Uterus (tissue), 4 donors: Measurements from ENCODE around the gene RTEL1. TPM values are rescaled to one million over a fixed set of nuclear protein-coding genes. Genes with fewer than 3 reads are reported as not detected.

Source experiments
- DNase-seq, 2 donors: peaks; one replicate each; pipeline ENCODE4 v3.0.0-alpha.2; 2019 to 2020
- H3K27ac ChIP-seq, 2 donors: fragments of 200-600 bp; sonication (generic); 1 replicate in 1 of 2; 2 replicates in 1 of 2; pipeline ENCODE4 v1.5.1; 2016 to 2018
- H3K27me3 ChIP-seq, 2 donors: fragments of 200-600 bp; sonication (generic); one replicate each; pipeline ENCODE4 v1.5.1; 2018 to 2019; ENCODE audit warnings: control low read depth in 1 of 2
- H3K36me3 ChIP-seq, 2 donors: fragments of 200-600 bp; sonication (generic); one replicate each; pipeline ENCODE4 v1.5.1; 2019; ENCODE audit warnings: control low read depth in 1 of 2
- H3K4me1 ChIP-seq, 2 donors: fragments of 200-600 bp; sonication (generic); one replicate each; pipeline ENCODE4 v1.5.1; 2018 to 2019; ENCODE audit warnings: control low read depth in 1 of 2
- H3K4me3 ChIP-seq, 2 donors: fragments of 200-600 bp; sonication (generic); 1 replicate in 1 of 2; 2 replicates in 1 of 2; pipeline ENCODE4 v1.5.1; 2018 to 2019; ENCODE audit warnings: mild to moderate bottlenecking in 1 of 2
- H3K9me3 ChIP-seq, 2 donors: fragments of 200-600 bp; sonication (generic); one replicate each; pipeline ENCODE4 v1.5.1; 2019; ENCODE audit warnings: control low read depth in 1 of 2
- CTCF ChIP-seq, 4 experiments: fragments of 200-600 bp in 2 of 4; fragments of 450-650 bp in 2 of 4; sonication (generic) in 2 of 4; IDR thresholded peaks; one replicate each; pipeline ENCODE4 v1.5.1; 2016 to 2019; ENCODE audit warnings: antibody characterized with exemption in 4 of 4, mild to moderate bottlenecking in 2 of 4, moderate library complexity in 1 of 4
- POLR2A ChIP-seq, 2 donors: fragments of 450-650 bp; IDR thresholded peaks; one replicate each; pipeline ENCODE4 v1.6.1; 2016; ENCODE audit warnings: antibody characterized with exemption in 2 of 2, mild to moderate bottlenecking in 1 of 2, moderate library complexity in 1 of 2
- intact Hi-C: fragments of 100-400 bp; cut with DNase I; formaldehyde crosslinking; loops from one replicate; pipeline ENCODE4 v1.15.1; 2023; ENCODE audit warnings: low total_unique reads
- total RNA-seq, 4 donors: library from RNA; depleted of rRNA in 3 of 4; stranded (reverse); fragments of >200 nt in 3 of 4; gene quantifications; one replicate each; pipeline versions ENCODE4 v1.1.0 to v1.2.4, GENCODE V29; 2014 to 2023
- donor health status: DM: yes; HTN: yes; CAD: no.

The RTEL1 gene
- total RNA-seq, 4 donors from 2014 or later, result 17.4 to 56.5 (median 26.6) TPM

- TF ChIP-seq CTCF (IDR thresholded peaks at IDR 0.05) (no peak), POLR2A (IDR thresholded peaks at IDR 0.05) (no peak)
- Histone ChIP-seq H3K36me3 (no peaks in the 10 kb centered on the region), H3K9me3 (no peaks in the 10 kb centered on the region), H3K4me1 (peaks cover 5 to 6% of the 10 kb centered on the region in 2 donors), H3K27ac (no peak overlapping the region), H3K27me3 (no peaks in the 10 kb centered on the region), H3K4me3 (no peak overlapping the region)
- intact Hi-C loops, result no loop called here
- DNase-seq, result no peak
These were observed 3.0 kb downstream of the RTEL1 start for GRCh38 chr20:63661108-63661507.

- TF ChIP-seq CTCF (IDR thresholded peaks at IDR 0.05) (no peak), POLR2A (IDR thresholded peaks at IDR 0.05) (no peak)
- DNase-seq, result no peak
- Histone ChIP-seq H3K36me3 (no peaks in the 10 kb centered on the region), H3K9me3 (no peaks in the 10 kb centered on the region), H3K27ac (no peak overlapping the region), H3K4me1 (peaks cover 4 to 5% of the 10 kb centered on the region in 2 donors), H3K4me3 (no peak overlapping the region), H3K27me3 (no peaks in the 10 kb centered on the region)
- intact Hi-C loops, result no loop called here
These were observed 4.1 kb downstream of the RTEL1 start for GRCh38 chr20:63661959-63662812.

GRCh38 chr20:63662813-63663189 lies 4.7 kb downstream of the RTEL1 start:
- Histone ChIP-seq H3K27me3 (no peaks in the 10 kb centered on the region), H3K4me3 (no peak overlapping the region), H3K9me3 (no peaks in the 10 kb centered on the region), H3K27ac (no peak overlapping the region), H3K36me3 (no peaks in the 10 kb centered on the region), H3K4me1 (peaks cover 0 to 5% of the 10 kb centered on the region in 2 donors)
- TF ChIP-seq CTCF (IDR thresholded peaks at IDR 0.05) (no peak), POLR2A (IDR thresholded peaks at IDR 0.05) (no peak)
- intact Hi-C loops, result no loop called here
- DNase-seq, result no peak

GRCh38 chr20:63663332-63664066 lies 5.4 kb downstream of the RTEL1 start:
- Histone ChIP-seq H3K9me3 (no peaks in the 10 kb centered on the region), H3K36me3 (no peaks in the 10 kb centered on the region), H3K4me3 (no peak overlapping the region), H3K27ac (no peak overlapping the region), H3K27me3 (no peaks in the 10 kb centered on the region), H3K4me1 (peaks cover 0 to 5% of the 10 kb centered on the region in 2 donors)
- no peak for TF ChIP-seq POLR2A (IDR thresholded peaks at IDR 0.05)
- no peak for TF ChIP-seq CTCF (IDR thresholded peaks at IDR 0.05)
- intact Hi-C loops, result no loop called here
- DNase-seq, result no peak
